ENCODE results near the gene ZBED5. TPM values are rescaled to one million over a fixed set of nuclear protein-coding genes. Genes with fewer than 3 reads are reported as not detected.

The ZBED5 gene
- total RNA-seq = 30.1 to 45.4 TPM (median 33.5 TPM) in 3 replicates
- long read RNA-seq, partial matches to known transcripts = 0 of 4 reads
- long read RNA-seq, other reads (novel, unspliced or antisense) = 2 of 4 reads

DNA sequence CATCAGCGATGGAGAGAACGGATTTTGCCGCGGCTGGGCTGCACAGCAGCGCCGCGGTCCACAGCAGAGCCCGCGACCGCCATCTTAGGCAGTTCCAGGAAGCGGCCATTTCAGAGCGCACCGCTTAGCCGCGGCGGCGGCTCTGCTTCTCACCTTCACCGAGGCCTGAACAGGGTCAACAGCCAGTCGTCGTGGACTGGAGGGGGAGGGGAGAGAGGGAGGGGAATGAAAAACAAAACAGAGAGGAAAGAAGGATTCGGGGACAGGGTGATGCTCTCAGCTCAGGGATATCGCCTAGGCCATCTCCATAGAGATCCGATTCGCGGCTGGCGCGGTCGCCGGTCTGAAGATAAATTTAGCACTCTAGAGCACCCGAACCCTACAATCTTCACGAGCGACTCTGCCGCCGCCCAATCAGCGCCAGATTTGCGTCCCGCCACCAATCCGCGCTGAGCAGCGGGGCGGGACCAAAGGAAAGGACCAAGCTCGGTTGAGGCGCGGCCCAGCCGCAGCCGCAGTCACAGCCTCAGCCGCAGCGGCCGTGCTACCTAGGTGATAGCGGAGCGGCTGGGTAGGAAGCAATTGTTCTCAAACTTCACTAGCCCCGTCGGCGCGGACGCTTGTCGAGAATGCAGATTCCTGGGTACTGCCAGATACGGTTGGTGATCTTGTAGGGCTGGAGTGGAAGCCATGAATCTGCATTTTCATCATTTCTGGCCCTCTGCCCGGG, at the start of gene ZBED5:
ZBED5 (minus strand) TSS at position 345 of the 730 bp plus-strand sequence. CDS start 3,108 bp downstream, outside the sequence.
- H3K9me3 Mint-ChIP-seq (ENCODE audit: low read depth) = no peaks in the 10 kb centered on the region

DNA sequence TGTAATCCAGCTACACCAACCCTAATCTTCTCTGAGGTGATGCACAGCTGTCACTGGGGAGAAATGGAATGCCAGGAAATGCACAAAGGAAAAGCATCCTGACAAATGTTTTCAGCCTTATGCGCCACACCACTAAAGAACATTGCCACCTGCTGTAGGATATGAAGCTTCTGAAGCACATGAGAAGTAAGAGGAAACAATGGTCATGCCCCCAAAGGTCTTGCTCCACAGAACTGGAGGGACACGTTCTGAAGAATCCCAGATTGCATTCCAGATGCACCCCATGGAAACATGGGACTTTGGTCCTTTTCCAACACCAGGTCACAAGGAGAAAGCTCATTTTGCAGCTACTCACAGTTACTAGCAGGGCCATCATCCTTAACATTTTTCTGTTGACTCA, 48.7 kb upstream of the ZBED5 start:
- H3K4me1 Mint-ChIP-seq (ENCODE audit: low read depth) = peaks cover 44% of the 10 kb centered on the region
- no peak for DNase-seq (ENCODE audit: low spot score)
- no peaks in the 10 kb centered on the region for H3K36me3 Mint-ChIP-seq (ENCODE audit: low read depth)
- no peaks in the 10 kb centered on the region for H3K27me3 Mint-ChIP-seq (ENCODE audit: low read depth)
- H3K4me3 Mint-ChIP-seq (ENCODE audit: unreplicated experiment) = no peak overlapping the region
- TF ChIP-seq, protein P1, sequence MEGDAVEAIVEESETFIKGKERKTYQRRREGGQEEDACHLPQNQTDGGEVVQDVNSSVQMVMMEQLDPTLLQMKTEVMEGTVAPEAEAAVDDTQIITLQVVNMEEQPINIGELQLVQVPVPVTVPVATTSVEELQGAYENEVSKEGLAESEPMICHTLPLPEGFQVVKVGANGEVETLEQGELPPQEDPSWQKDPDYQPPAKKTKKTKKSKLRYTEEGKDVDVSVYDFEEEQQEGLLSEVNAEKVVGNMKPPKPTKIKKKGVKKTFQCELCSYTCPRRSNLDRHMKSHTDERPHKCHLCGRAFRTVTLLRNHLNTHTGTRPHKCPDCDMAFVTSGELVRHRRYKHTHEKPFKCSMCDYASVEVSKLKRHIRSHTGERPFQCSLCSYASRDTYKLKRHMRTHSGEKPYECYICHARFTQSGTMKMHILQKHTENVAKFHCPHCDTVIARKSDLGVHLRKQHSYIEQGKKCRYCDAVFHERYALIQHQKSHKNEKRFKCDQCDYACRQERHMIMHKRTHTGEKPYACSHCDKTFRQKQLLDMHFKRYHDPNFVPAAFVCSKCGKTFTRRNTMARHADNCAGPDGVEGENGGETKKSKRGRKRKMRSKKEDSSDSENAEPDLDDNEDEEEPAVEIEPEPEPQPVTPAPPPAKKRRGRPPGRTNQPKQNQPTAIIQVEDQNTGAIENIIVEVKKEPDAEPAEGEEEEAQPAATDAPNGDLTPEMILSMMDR (IDR thresholded peaks at IDR 0.05) = peak; percentile 68
- H3K27ac Mint-ChIP-seq (ENCODE audit: unreplicated experiment) = peak overlapping the region; percentile 23
- no peaks in the 10 kb centered on the region for H3K9me3 Mint-ChIP-seq (ENCODE audit: low read depth)

More for the DNA sequence above, at the start of gene ZBED5:
- peaks cover 18% of the 10 kb centered on the region for H3K36me3 Mint-ChIP-seq (ENCODE audit: low read depth)
- H3K4me1 Mint-ChIP-seq (ENCODE audit: low read depth) = peaks cover 33% of the 10 kb centered on the region
- TF ChIP-seq, protein P1 (IDR thresholded peaks at IDR 0.05) = peak; percentile 51
- no peaks in the 10 kb centered on the region for H3K27me3 Mint-ChIP-seq (ENCODE audit: low read depth)
- DNase-seq (ENCODE audit: low spot score) = peak; percentile 97
- peak within 1 kb of the TSS; percentile 99 for H3K27ac Mint-ChIP-seq (ENCODE audit: unreplicated experiment)
- H3K4me3 Mint-ChIP-seq (ENCODE audit: unreplicated experiment) = peak within 1 kb of the TSS; percentile 96

DNA sequence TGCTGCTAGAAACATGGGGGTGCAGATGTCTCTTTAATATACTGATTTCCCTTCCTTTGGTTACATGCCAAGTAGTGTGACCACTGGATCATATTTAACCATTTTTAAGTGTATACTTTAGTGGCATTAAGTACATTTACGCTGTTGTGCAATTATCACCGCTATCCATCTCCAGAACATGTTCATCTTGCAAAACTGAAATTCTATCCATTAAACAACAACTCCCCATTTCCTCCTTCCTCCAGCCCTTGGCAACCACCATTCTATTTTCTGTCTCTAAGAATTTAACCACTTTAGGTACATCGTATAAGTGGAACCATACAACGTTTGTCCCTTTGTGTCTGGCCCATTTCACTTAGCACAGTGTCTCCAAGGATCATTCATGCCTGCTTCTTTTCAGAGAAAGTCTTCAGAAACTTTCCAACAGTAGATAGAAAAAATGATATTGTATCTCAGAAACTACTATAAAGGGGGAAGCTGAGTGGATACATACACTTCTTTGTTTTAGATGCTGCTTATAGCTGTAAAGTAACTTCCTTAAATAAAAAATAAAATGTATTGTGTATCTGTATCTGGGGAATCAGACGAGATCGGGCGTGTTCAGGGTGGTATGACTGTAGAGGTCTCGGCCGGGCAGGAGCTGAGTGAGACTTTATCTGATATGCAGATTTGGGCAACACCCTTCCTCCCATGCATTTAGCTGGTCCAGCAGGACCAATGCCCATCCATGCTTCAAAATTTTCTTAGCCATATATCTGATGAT, 44.6 kb upstream of the ZBED5 start:
- no peak for DNase-seq (ENCODE audit: low spot score)
- Mint-ChIP-seq H3K27ac (ENCODE audit: unreplicated experiment) (peak overlapping the region; percentile 25), H3K36me3 (ENCODE audit: low read depth) (no peaks in the 10 kb centered on the region), H3K9me3 (ENCODE audit: low read depth) (no peaks in the 10 kb centered on the region), H3K4me3 (ENCODE audit: unreplicated experiment) (no peak overlapping the region), H3K27me3 (ENCODE audit: low read depth) (no peaks in the 10 kb centered on the region), H3K4me1 (ENCODE audit: low read depth) (peaks cover 60% of the 10 kb centered on the region)
- TF ChIP-seq, protein P1 (IDR thresholded peaks at IDR 0.05) = no peak

DNA sequence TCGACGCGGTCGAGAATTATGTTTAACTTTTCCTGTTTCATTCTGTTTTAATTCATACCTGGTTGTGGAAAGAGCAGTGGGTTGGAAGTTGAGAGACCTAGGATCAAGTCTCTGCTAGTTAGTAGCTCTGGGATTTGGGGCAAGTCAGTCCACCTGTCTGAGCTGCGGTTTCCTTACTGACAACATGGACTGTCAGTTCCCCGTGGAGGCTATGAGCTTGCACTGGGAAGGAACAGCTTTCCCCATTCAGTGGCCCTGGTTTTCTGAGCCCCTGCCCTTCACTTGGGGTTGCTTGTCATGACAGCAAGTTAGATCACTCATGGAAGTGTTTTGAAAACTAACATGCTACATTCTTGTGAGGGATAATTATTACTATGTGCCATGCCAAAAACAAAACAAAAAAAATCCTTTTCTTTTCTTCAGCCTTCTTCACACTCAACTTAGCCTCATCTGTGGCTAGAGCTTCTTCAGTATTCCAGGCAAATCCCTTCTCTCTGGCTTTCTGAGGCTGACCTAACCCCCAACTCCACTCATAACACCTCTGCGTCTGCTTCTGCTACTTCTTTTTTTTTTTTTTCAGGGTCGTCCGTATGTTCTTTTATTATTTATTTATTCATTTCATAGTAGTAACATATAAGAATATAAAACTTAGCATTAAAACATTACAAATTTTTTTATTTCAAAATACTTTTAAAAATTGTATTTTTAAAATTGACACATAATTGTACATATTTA, 43.0 kb upstream of the ZBED5 start:
- peaks cover 51% of the 10 kb centered on the region for H3K4me1 Mint-ChIP-seq (ENCODE audit: low read depth)
- H3K36me3 Mint-ChIP-seq (ENCODE audit: low read depth) = no peaks in the 10 kb centered on the region
- no peak for DNase-seq (ENCODE audit: low spot score)
- peak overlapping the region; percentile 37 for H3K4me3 Mint-ChIP-seq (ENCODE audit: unreplicated experiment)
- H3K27ac Mint-ChIP-seq (ENCODE audit: unreplicated experiment) = peak overlapping the region; percentile 97
- H3K27me3 Mint-ChIP-seq (ENCODE audit: low read depth) = no peaks in the 10 kb centered on the region
- TF ChIP-seq, protein P1 (IDR thresholded peaks at IDR 0.05) = no peak
- no peaks in the 10 kb centered on the region for H3K9me3 Mint-ChIP-seq (ENCODE audit: low read depth)
